MM.1S (cell line): ENCODE data around the gene SORL1.
A peak's percentile ranks its signal among the peaks of the same experiment; 100 is the strongest.

Experiments used
- DNase-seq: peaks from one replicate; pipeline ENCODE4 v3.0.0-alpha.2; 2015
- H2AFZ ChIP-seq: fragments of 300-600 bp; sonication (generic); 2 replicates; pipeline ENCODE4 v1.6.0; 2016; ENCODE audit warnings: antibody characterized with exemption, low read length
- H3F3A ChIP-seq: fragments of 300-600 bp; sonication (generic); 2 replicates; pipeline ENCODE4 v1.6.1; 2016; ENCODE audit warnings: mild to moderate bottlenecking, antibody characterized with exemption, low read length, moderate library complexity, mixed read lengths; ENCODE audit not compliant: insufficient read depth
- H3K27ac ChIP-seq: fragments of 300-600 bp; sonication (generic); 2 replicates; pipeline ENCODE4 v1.5.1; 2016; ENCODE audit warnings: mild to moderate bottlenecking, low read length
- H3K27me3 ChIP-seq: fragments of 300-600 bp; sonication (generic); replicated peaks from 2 replicates; pipeline ENCODE4 v1.6.0; 2016; ENCODE audit warnings: low read length; ENCODE audit not compliant: insufficient read depth
- H3K36me3 ChIP-seq: fragments of 300-600 bp; sonication (generic); replicated peaks from 2 replicates; pipeline ENCODE4 v1.6.1; 2016; ENCODE audit warnings: mild to moderate bottlenecking, low read length, mixed read lengths; ENCODE audit not compliant: insufficient read depth
- H3K4me1 ChIP-seq: fragments of 300-600 bp; sonication (generic); 2 replicates; pipeline ENCODE4 v1.6.1; 2016; ENCODE audit warnings: low read length, mixed read lengths
- H3K4me2 ChIP-seq: fragments of 300-600 bp; sonication (generic); 2 replicates; pipeline ENCODE4 v1.6.0; 2016; ENCODE audit warnings: low read depth, low read length
- H3K4me3 ChIP-seq: fragments of 300-600 bp; sonication (generic); 2 replicates; pipeline ENCODE4 v1.5.1; 2016; ENCODE audit warnings: low read length, mixed read lengths
- H3K79me2 ChIP-seq: fragments of 300-600 bp; sonication (generic); 2 replicates; pipeline ENCODE4 v1.6.1; 2016; ENCODE audit warnings: mixed run types, low read length, mixed read lengths
- H3K9ac ChIP-seq: fragments of 300-600 bp; sonication (generic); 2 replicates; pipeline ENCODE4 v1.6.1; 2016; ENCODE audit warnings: low read length, mixed read lengths
- H3K9me2 ChIP-seq: fragments of 300-600 bp; sonication (generic); replicated peaks from 2 replicates; pipeline ENCODE4 v1.6.1; 2016; ENCODE audit warnings: mild to moderate bottlenecking, low read length, mixed read lengths; ENCODE audit not compliant: insufficient read depth
- H3K9me3 ChIP-seq: fragments of 300-600 bp; sonication (generic); replicated peaks from 2 replicates; pipeline ENCODE4 v1.6.1; 2016; ENCODE audit warnings: mild to moderate bottlenecking, low read length, mixed read lengths; ENCODE audit not compliant: insufficient read depth
- H4K20me1 ChIP-seq: fragments of 300-600 bp; sonication (generic); 2 replicates; pipeline ENCODE4 v1.6.1; 2016; ENCODE audit warnings: mild to moderate bottlenecking, low read length, moderate library complexity, mixed read lengths; ENCODE audit not compliant: insufficient read depth
- EZH2 ChIP-seq: fragments of 300-600 bp; sonication (generic); optimal IDR thresholded peaks from 2 replicates; pipeline ENCODE3; 2017; ENCODE audit warnings: low read depth, mild to moderate bottlenecking, antibody characterized with exemption, low read length, mixed read lengths
- EZH2phosphoT487 ChIP-seq: fragments of 300-600 bp; sonication (generic); IDR thresholded peaks from 2 replicates; pipeline ENCODE4 v1.6.1; 2018; ENCODE audit warnings: antibody characterized with exemption, low read length
- TF ChIP-seq, protein P1 (sequence below): fragments of 300-600 bp; sonication (generic); IDR thresholded peaks from 2 replicates; pipeline ENCODE4 v1.5.1; 2016; ENCODE audit warnings: antibody characterized with exemption, low read length, mixed read lengths

The SORL1 gene

GRCh38 chr11:121655537-121656327 is 203.6 kb downstream of the SORL1 start:
- Histone ChIP-seq H3K9me2 (no peaks in the 10 kb centered on the region), H3F3A (no peaks in the 10 kb centered on the region), H3K36me3 (no peaks in the 10 kb centered on the region), H3K27ac (peak overlapping the region; percentile 40; the same call in 1 of the 2 replicates), H4K20me1 (no peaks in the 10 kb centered on the region), H3K79me2 (no peaks in the 10 kb centered on the region), H3K4me3 (peak overlapping the region; percentile 62), H3K4me2 (peak overlapping the region; percentile 91), H3K4me1 (peaks cover 11% of the 10 kb centered on the region; the same call in 1 of the 2 replicates), H2AFZ (peak overlapping the region; percentile 83), H3K9me3 (no peaks in the 10 kb centered on the region), H3K9ac (peak overlapping the region; percentile 61), H3K27me3 (no peaks in the 10 kb centered on the region)
- peak; percentile 86 for DNase-seq
- TF ChIP-seq, protein P1, sequence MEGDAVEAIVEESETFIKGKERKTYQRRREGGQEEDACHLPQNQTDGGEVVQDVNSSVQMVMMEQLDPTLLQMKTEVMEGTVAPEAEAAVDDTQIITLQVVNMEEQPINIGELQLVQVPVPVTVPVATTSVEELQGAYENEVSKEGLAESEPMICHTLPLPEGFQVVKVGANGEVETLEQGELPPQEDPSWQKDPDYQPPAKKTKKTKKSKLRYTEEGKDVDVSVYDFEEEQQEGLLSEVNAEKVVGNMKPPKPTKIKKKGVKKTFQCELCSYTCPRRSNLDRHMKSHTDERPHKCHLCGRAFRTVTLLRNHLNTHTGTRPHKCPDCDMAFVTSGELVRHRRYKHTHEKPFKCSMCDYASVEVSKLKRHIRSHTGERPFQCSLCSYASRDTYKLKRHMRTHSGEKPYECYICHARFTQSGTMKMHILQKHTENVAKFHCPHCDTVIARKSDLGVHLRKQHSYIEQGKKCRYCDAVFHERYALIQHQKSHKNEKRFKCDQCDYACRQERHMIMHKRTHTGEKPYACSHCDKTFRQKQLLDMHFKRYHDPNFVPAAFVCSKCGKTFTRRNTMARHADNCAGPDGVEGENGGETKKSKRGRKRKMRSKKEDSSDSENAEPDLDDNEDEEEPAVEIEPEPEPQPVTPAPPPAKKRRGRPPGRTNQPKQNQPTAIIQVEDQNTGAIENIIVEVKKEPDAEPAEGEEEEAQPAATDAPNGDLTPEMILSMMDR, result peak; percentile 78
- TF ChIP-seq EZH2 (no peak), EZH2phosphoT487 (no peak)

DNA sequence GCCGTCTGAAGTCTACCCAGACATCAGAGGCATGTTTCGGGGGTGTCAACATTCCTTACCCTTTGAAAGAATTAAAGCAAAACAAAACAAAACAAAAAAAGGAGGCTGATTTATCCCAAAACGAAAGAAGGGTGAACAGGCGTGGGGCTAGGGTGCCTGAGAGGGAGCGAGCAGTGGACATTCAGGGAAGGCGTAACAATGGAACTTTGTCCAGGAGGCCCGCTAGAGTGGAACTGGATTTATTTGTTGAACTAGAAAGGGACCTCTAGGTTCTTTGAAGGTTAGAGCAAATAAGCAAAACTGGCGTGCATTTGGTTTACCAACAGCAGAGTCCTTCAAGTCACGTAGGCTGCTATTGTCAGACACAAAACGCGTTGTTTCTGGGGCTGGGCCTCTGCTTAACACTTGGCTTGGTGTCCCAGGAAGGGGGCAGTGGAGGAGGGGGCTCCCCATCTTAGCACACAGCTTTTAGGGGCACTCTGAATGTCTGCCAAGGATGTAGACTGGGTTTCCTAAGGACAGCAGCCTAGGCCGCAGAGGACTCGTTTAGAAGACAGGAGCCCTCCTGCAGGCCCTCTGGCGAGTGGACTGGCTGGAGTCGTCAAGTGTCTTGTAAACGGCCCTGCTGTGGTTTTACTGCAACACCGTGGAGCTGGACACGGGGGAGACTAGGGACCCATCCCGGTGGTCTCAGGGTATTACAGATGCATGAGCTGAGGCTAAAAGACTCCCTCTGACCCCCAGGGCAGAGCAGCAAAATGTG is 204.4 kb downstream of the SORL1 start:
- Histone ChIP-seq H3K27me3 (no peaks in the 10 kb centered on the region), H2AFZ (peak overlapping the region; percentile 80), H3K36me3 (no peaks in the 10 kb centered on the region), H3K4me1 (peaks cover 6% of the 10 kb centered on the region; the same call in 1 of the 2 replicates), H4K20me1 (no peaks in the 10 kb centered on the region), H3K27ac (no peak overlapping the region), H3K9ac (peak overlapping the region; percentile 61; the same call in 1 of the 2 replicates), H3K4me3 (peak overlapping the region; percentile 62), H3F3A (no peaks in the 10 kb centered on the region), H3K9me2 (no peaks in the 10 kb centered on the region), H3K79me2 (no peaks in the 10 kb centered on the region), H3K4me2 (peak overlapping the region; percentile 91), H3K9me3 (no peaks in the 10 kb centered on the region)
- TF ChIP-seq EZH2, result no peak
- TF ChIP-seq, protein P1, result no peak
- no peak for TF ChIP-seq EZH2phosphoT487
- DNase-seq, result no peak

DNA sequence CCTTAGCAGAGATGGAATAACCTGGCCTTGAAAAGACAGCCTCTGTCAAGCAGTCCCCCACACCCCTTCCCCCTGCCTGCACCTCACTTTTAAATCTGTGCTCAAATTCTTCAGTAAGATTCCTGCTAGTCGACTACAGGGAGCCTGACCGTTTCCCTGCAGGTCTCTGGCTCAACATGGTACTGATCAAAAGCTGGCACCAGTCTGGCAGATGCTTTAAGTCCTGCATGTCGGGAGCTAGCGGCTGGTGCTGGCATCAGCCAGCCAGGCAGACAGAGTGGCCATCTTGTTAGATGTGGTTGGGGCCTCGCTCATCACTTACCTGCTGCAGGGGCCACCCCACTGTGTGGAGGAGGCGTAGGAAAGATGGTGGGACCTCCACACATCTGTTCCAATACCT is 205.0 kb downstream of the SORL1 start:
- H3K4me3 ChIP-seq, result no peak overlapping the region
- peaks cover 6% of the 10 kb centered on the region; the same call in 1 of the 2 replicates for H3K4me1 ChIP-seq
- H3K27me3 ChIP-seq, result no peaks in the 10 kb centered on the region
- H3K9me3 ChIP-seq, result no peaks in the 10 kb centered on the region
- no peak overlapping the region for H3K4me2 ChIP-seq
- TF ChIP-seq EZH2 (no peak), EZH2phosphoT487 (no peak)
- TF ChIP-seq, protein P1, result no peak
- DNase-seq, result no peak
- H3K9ac ChIP-seq, result no peak overlapping the region
- H3F3A ChIP-seq, result no peaks in the 10 kb centered on the region
- H4K20me1 ChIP-seq, result no peaks in the 10 kb centered on the region
- no peaks in the 10 kb centered on the region for H3K9me2 ChIP-seq
- no peak overlapping the region for H2AFZ ChIP-seq
- no peak overlapping the region for H3K27ac ChIP-seq
- H3K79me2 ChIP-seq, result no peaks in the 10 kb centered on the region
- H3K36me3 ChIP-seq, result no peaks in the 10 kb centered on the region
